Measurements from ENCODE around the gene ALOXE3.

The ALOXE3 gene

DNA sequence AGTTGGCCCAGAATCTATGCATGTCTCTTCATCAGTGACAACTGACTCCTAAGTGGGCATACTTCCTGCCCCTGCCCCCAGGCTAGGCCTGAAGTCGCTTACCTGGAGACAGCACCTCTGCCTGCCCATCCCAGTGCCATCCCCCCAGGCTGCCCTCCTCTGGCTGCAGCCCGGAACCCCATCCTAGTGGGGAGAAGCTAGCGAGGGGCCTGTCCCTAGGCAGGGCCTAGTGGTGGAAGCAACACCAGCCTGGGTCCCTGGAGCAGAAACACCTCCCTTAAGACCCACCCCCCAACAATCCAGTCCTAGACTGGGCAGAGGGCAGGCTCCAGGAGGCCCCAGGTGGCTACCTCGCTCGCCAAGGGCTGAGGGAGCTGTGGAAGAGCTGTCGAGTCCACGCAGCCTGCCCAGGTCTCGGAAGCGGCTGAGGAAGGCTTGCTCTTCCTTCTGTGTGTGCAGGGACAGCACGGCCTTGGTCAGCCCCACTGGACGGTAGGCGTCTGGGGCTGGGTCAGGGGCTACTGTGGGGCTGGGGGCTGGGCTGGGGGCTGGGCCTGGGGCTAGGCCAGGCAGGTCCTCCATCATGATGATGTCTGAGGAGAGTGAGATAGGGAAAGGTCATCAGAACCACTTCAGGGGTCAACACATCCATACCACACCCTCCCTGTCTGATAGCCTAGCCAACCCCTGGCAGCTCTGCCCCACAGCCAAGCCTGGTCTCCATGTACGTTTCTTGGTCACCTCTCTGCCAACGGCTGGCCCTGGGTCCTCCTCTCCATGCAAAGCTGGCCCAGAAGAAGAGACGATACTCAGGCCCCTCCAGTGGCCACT lies 26.3 kb upstream of the ALOXE3 start:
- TF ChIP-seq CTCF (IDR thresholded peaks at IDR 0.05; ENCODE audit: control insufficient read depth, extremely low read depth, insufficient read depth), result no peak
- no peak for DNase-seq (ENCODE audit: low read depth)
- H3K4me3 ChIP-seq (ENCODE audit: low read depth, low read length), result no peak overlapping the region

- TF ChIP-seq CTCF (IDR thresholded peaks at IDR 0.05; ENCODE audit: control insufficient read depth, extremely low read depth, insufficient read depth), result no peak
- no peak for DNase-seq (ENCODE audit: low read depth)
- no peak overlapping the region for H3K4me3 ChIP-seq (ENCODE audit: low read depth, low read length)
Observed at GRCh38 chr17:8143581-8144400, 25.5 kb upstream of the ALOXE3 start.

- no peak for DNase-seq (ENCODE audit: low read depth)
Observed at GRCh38 chr17:8142887-8143580, 24.7 kb upstream of the ALOXE3 start.

DNA sequence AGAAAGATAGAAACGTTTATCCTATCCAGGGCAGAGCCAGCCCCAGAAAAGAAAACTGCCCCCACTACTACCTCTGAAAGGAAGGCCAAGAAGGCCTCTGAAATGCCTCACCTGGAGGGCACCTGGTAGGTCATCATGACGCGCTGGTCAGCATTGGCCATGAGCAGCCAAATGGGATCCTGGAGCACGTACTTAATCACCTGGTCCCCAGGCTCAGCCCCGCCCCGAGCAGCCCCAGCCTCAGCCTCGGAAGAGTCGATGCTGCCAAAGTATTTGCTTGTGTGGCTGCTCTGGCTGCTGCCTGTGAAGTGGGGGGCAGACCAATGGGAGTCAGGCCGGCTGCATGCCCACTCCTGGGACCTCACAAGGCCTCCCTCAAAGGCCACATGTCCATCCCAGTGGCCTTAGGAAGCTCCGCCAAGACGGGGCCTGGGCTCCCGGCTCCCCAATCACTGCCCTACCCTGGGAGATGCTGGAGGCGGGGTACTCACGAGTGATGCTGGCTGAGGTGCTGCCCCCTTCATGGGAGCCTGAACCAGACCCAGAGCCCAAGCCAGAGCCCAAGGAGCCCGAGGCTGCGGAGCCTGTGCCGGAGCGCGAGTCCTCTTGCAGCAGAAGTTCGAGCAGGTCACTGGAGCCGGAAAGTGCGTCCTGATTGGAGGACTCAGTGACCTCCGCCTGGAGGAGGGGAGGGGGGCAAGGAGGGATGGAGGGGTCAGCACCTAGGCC lies 24.0 kb upstream of the ALOXE3 start:
- no peak for TF ChIP-seq CTCF (IDR thresholded peaks at IDR 0.05; ENCODE audit: control insufficient read depth, extremely low read depth, insufficient read depth)
- DNase-seq (ENCODE audit: low read depth), result no peak
- no peak overlapping the region for H3K4me3 ChIP-seq (ENCODE audit: low read depth, low read length)

More at GRCh38 chr17:8142887-8143580, 24.7 kb upstream of the ALOXE3 start:
- H3K4me3 ChIP-seq (ENCODE audit: low read depth, low read length), result no peak overlapping the region
- no peak for TF ChIP-seq CTCF (IDR thresholded peaks at IDR 0.05; ENCODE audit: control insufficient read depth, extremely low read depth, insufficient read depth)

GRCh38 chr17:8141741-8142140 lies 23.4 kb upstream of the ALOXE3 start:
- DNase-seq (ENCODE audit: low read depth), result no peak
- no peak overlapping the region for H3K4me3 ChIP-seq (ENCODE audit: low read depth, low read length)
- TF ChIP-seq CTCF (IDR thresholded peaks at IDR 0.05; ENCODE audit: control insufficient read depth, extremely low read depth, insufficient read depth), result no peak

DNA sequence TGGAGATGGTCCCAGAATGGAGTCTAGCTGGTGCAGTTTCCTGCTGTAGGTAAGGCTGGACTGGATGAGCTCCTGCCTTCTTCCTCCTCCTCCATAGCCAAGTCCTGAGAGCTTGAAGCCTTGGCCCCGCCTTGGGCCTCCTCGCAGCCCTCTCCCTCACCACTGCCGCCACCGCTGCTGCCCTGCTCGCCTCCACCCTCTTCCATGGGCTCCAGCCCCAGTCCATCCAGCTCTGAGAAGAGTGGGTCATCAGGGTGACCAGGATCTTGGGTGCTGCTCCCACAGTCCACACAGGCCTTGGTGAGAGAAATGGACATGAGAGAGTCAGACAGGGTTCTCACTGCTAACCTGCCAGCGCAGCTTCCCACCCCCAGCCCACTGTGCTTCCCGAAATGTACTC lies 22.7 kb upstream of the ALOXE3 start:
- DNase-seq (ENCODE audit: low read depth), result no peak
- H3K4me3 ChIP-seq (ENCODE audit: low read depth, low read length), result no peak overlapping the region
- no peak for TF ChIP-seq CTCF (IDR thresholded peaks at IDR 0.05; ENCODE audit: control insufficient read depth, extremely low read depth, insufficient read depth)

Data from LNCaP clone FGC (cell line).